T-helper 1 cell treated with Interleukin-12 subunit alpha and Interleukin-12 subunit beta and Interleukin-4 antibody, amounts not matched to agents 30 ng/mL and 1 ng/mL, for 36 hours (primary cell): ENCODE results near the gene TBC1D3I. TPM values are rescaled to one million over a fixed set of nuclear protein-coding genes. Genes with fewer than 3 reads are reported as not detected.
"Not testable (repeated sequence)": the region's sequence is repeated elsewhere in the genome, so short reads cannot be mapped to it uniquely, and the experiment has no call there.

Source experiments
- intact Hi-C: fragments of 100-400 bp; cut with micrococcal nuclease; formaldehyde crosslinking; loops from one replicate; pipeline ENCODE4 v1.15.1; 2024
- total RNA-seq: library from RNA; stranded (reverse); gene quantifications from 2 replicates; pipeline ENCODE4 v1.2.3, GENCODE V29; 2022

TBC1D3I gene
- total RNA-seq, 1 donor from 2014 or later = 0.69 TPM

DNA sequence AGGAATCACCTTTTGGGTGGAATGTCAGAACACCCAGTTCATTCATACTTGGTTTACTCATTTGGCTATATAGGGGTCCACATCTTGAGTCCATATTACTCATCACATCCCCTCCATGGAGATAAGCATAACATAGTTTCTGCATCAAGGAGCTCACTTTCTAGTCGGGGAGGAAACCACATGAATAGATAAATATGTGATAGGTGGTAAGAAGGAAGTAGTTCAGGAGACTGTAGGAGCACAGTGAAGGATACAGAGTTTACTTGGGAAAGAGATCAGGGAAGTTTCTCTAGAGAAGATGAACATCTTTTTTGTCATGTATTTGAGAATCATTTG, 57.9 kb downstream of the TBC1D3I start:
- intact Hi-C loops = not testable (repeated sequence)

- intact Hi-C loops = no loop called here
Observed at GRCh38 chr17:36205637-36206485, 58.5 kb downstream of the TBC1D3I start.

DNA sequence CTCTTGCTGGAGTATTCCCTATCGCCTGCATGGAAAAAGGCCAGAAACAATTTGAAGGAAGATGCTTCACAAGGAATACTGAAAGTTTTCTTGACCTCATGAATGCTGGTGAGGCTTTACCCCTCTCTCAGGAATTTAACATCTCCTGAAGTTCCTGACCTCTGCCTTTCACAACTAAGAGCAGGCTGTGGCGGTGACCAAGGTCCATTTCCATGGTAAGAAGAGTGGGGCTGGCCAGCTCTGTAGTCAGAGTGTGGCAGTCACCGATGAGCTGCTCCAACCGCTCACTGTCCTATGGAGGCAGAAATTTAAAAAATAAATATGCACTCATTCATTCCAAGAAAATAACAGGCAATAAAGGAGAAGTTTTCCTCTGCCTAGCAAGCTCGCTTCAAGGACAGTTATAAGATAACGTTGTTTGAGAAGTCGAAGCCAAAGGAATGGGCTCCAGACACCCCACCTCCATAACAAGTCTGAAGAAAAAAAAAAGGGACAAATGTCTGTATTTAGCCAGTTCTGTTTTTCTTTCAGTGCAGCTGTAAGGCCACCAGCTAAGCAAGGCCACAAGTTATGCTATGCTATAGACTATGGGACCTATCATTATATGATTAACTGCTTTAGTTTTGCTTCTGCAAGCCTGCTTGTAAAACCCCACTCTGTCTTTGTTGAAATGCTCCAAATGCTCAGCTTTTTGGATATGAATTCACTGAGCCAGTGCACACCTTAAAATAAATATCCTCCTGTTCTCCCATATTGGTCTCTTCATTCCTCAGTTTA, 59.5 kb downstream of the TBC1D3I start:
- intact Hi-C loops = no loop called here

Other genes starting within 250 kb of the TBC1D3I start
- gene CCL23, start 246.6 kb downstream of the TBC1D3I start, total RNA-seq = not detected in 2 replicates
- gene CCL18, start 200.3 kb downstream of the TBC1D3I start, total RNA-seq = not detected in 2 replicates
- gene CCL3, start 174.4 kb downstream of the TBC1D3I start, total RNA-seq = 114 and 123 TPM in 2 replicates
- 101 and 115 TPM in 2 replicates for gene CCL4, start 160.7 kb downstream of the TBC1D3I start, total RNA-seq
- gene TBC1D3B, start 87.9 kb downstream of the TBC1D3I start, total RNA-seq = 12.9 and 14.1 TPM in 2 replicates
- 3.8 and 6.9 TPM in 2 replicates for gene CCL3L1, start 67.8 kb downstream of the TBC1D3I start, total RNA-seq
- gene CCL4L2, start 53.5 kb downstream of the TBC1D3I start, total RNA-seq = 10.2 and 10.8 TPM in 2 replicates
- gene TBC1D3G, start 59.3 kb upstream of the TBC1D3I start, total RNA-seq = not detected in 2 replicates
- gene TBC1D3H, start 123.9 kb upstream of the TBC1D3I start, total RNA-seq = not detected in 2 replicates
- gene ZNHIT3, start 222.1 kb upstream of the TBC1D3I start, total RNA-seq = 37.6 and 38.0 TPM in 2 replicates